WTC11 (cell line): ENCODE measurements around the gene CEP104. TPM values are rescaled to one million over a fixed set of nuclear protein-coding genes. Genes with fewer than 3 reads are reported as not detected.

Experiments
- ATAC-seq: fragments of 200-7000 bp; cut with Tn5 transposase; 2 replicates; pipeline ENCODE4 v1.10.0; 2021; ENCODE audit warnings: mild to moderate bottlenecking, moderate library complexity
- CTCF ChIA-PET: fragments of 300-600 bp; sonication (Branson Sonifier 250); formaldehyde crosslinking; loops from one replicate; lab custom pipeline; 2021; ENCODE audit warnings: antibody characterized with exemption; lab: Charles Lee
- POLR2A ChIA-PET: fragments of 350-600 bp; sonication (Branson Sonifier 250); formaldehyde crosslinking; loops from one replicate; lab custom pipeline; 2021; ENCODE audit warnings: antibody characterized with exemption; lab: Charles Lee
- DNase-seq: peaks from one replicate; pipeline ENCODE4 v3.0.0; 2021; ENCODE audit warnings: low spot score
- H3K27ac Mint-ChIP-seq: 2 replicates; pipeline ENCODE4 v1.8.0; 2021; ENCODE audit warnings: mixed read lengths
- H3K27me3 Mint-ChIP-seq: 2 replicates; pipeline ENCODE4 v1.8.0; 2021; ENCODE audit warnings: low read depth, mild to moderate bottlenecking, moderate library complexity, mixed read lengths
- H3K36me3 Mint-ChIP-seq: 2 replicates; pipeline ENCODE4 v1.8.0; 2021; ENCODE audit warnings: mixed read lengths
- H3K4me1 Mint-ChIP-seq: 2 replicates; pipeline ENCODE4 v1.8.0; 2022; ENCODE audit warnings: mixed read lengths
- H3K4me3 Mint-ChIP-seq: 2 replicates; pipeline ENCODE4 v1.8.0; 2021; ENCODE audit warnings: mild to moderate bottlenecking, moderate library complexity, mixed read lengths
- H3K9me3 Mint-ChIP-seq: 2 replicates; pipeline ENCODE4 v1.8.0; 2021; ENCODE audit warnings: mixed read lengths
- ATF1 ChIP-seq: sonication (generic); formaldehyde crosslinking; IDR thresholded peaks from 2 replicates; pipeline ENCODE4 v1.8.1; 2023; ENCODE audit warnings: mild to moderate bottlenecking, moderate library complexity, missing genetic modification reagents
- ATF2 ChIP-seq: sonication (generic); formaldehyde crosslinking; IDR thresholded peaks from 2 replicates; pipeline ENCODE4 v1.8.1; 2022; ENCODE audit warnings: low read depth, missing genetic modification reagents, borderline replicate concordance
- CBFB ChIP-seq: sonication (generic); formaldehyde crosslinking; IDR thresholded peaks from 2 replicates; pipeline ENCODE4 v1.8.1; 2022; ENCODE audit warnings: mild to moderate bottlenecking, low read depth, missing genetic modification reagents
- CTCF ChIP-seq: fragments of 200-600 bp; IDR thresholded peaks from 2 replicates; pipeline ENCODE4 v1.8.0; 2022; ENCODE audit warnings: antibody characterized with exemption
- ETV6 ChIP-seq: sonication (generic); formaldehyde crosslinking; IDR thresholded peaks from 2 replicates; pipeline ENCODE4 v1.8.1; 2022; ENCODE audit warnings: mild to moderate bottlenecking, missing genetic modification reagents
- FOXJ3 ChIP-seq: sonication (generic); formaldehyde crosslinking; IDR thresholded peaks from 2 replicates; pipeline ENCODE4 v1.9.0; 2021; ENCODE audit warnings: missing genetic modification reagents, mild to moderate bottlenecking, borderline replicate concordance
- IRF2 ChIP-seq: sonication (generic); formaldehyde crosslinking; IDR thresholded peaks from 2 replicates; pipeline ENCODE4 v1.8.0; 2022; ENCODE audit warnings: low read depth, missing genetic modification reagents, borderline replicate concordance
- MXD4 ChIP-seq: fragments of 250-450 bp; sonication (Bioruptor Pico); IDR thresholded peaks from 2 replicates; pipeline ENCODE4 v1.8.0; 2021; ENCODE audit warnings: mild to moderate bottlenecking, moderate library complexity, borderline replicate concordance
- NFE2L1 ChIP-seq: sonication (generic); formaldehyde crosslinking; IDR thresholded peaks from 2 replicates; pipeline ENCODE4 v1.8.1; 2023; ENCODE audit warnings: missing genetic modification reagents
- NR3C1 ChIP-seq: sonication (generic); formaldehyde crosslinking; conservative IDR thresholded peaks from 2 replicates; pipeline ENCODE4 v1.8.1; 2023; ENCODE audit warnings: low read depth, mild to moderate bottlenecking, missing genetic modification reagents
- PREB ChIP-seq: sonication (generic); formaldehyde crosslinking; IDR thresholded peaks from 2 replicates; pipeline ENCODE4 v1.8.1; 2022; ENCODE audit warnings: mild to moderate bottlenecking, missing genetic modification reagents, moderate library complexity, borderline replicate concordance
- PRRX2 ChIP-seq: fragments of 250-450 bp; sonication (Bioruptor Pico); IDR thresholded peaks from 2 replicates; pipeline ENCODE4 v1.8.0; 2021; ENCODE audit warnings: mild to moderate bottlenecking
- RELA ChIP-seq: sonication (generic); formaldehyde crosslinking; IDR thresholded peaks from 2 replicates; pipeline ENCODE4 v1.8.1; 2022; ENCODE audit warnings: missing genetic modification reagents, mild to moderate bottlenecking, borderline replicate concordance
- SMAD4 ChIP-seq: sonication (generic); formaldehyde crosslinking; IDR thresholded peaks from 2 replicates; pipeline ENCODE4 v1.8.0; 2022; ENCODE audit warnings: mild to moderate bottlenecking, missing genetic modification reagents
- SP1 ChIP-seq: sonication (generic); formaldehyde crosslinking; conservative IDR thresholded peaks from 2 replicates; pipeline ENCODE4 v1.8.1; 2022; ENCODE audit warnings: missing genetic modification reagents
- TEAD1 ChIP-seq: sonication (generic); formaldehyde crosslinking; IDR thresholded peaks from 2 replicates; pipeline ENCODE4 v1.8.0; 2022; ENCODE audit warnings: mild to moderate bottlenecking, missing genetic modification reagents
- ZBTB21 ChIP-seq: sonication (generic); formaldehyde crosslinking; IDR thresholded peaks from 2 replicates; pipeline ENCODE4 v1.8.1; 2023; ENCODE audit warnings: mild to moderate bottlenecking, missing genetic modification reagents, borderline replicate concordance
- ZNF121 ChIP-seq: sonication (generic); formaldehyde crosslinking; IDR thresholded peaks from 2 replicates; pipeline ENCODE4 v1.8.0; 2023; ENCODE audit warnings: missing genetic modification reagents
- ZNF219 ChIP-seq: sonication (generic); formaldehyde crosslinking; IDR thresholded peaks from 2 replicates; pipeline ENCODE4 v1.8.0; 2023; ENCODE audit warnings: missing genetic modification reagents, mild to moderate bottlenecking, borderline replicate concordance
- ZNF263 ChIP-seq: sonication (generic); formaldehyde crosslinking; IDR thresholded peaks from 2 replicates; pipeline ENCODE4 v1.8.1; 2022; ENCODE audit warnings: low read depth, mild to moderate bottlenecking, moderate library complexity, missing genetic modification reagents
- total RNA-seq: library from RNA; stranded (reverse); gene quantifications from 3 replicates; pipeline ENCODE4 v1.2.3, GENCODE V29; 2021
- TF ChIP-seq, protein P1 (sequence below): fragments of 250-450 bp; sonication (Bioruptor Pico); IDR thresholded peaks from 2 replicates; pipeline ENCODE4 v1.9.0; 2021; ENCODE audit warnings: mild to moderate bottlenecking, borderline replicate concordance

CEP104 gene
- total RNA-seq, 1 experiment from 2014 or later = 38.0 TPM

GRCh38 chr1:3896396-3897000 lies 39.5 kb upstream of the CEP104 start (continued):
- TF ChIP-seq ETV6 (CRISPR knock-in tag) (no peak), FOXJ3 (CRISPR knock-in tag) (no peak)

GRCh38 chr1:3895951-3896325 lies 38.9 kb upstream of the CEP104 start:
- H3K27ac Mint-ChIP-seq = no peak overlapping the region
- POLR2A ChIA-PET = no interaction called here
- DNase-seq (no peak), ATAC-seq (no peak)
- peaks cover 21% of the 10 kb centered on the region for H3K36me3 Mint-ChIP-seq
- peaks cover 16% of the 10 kb centered on the region for H3K9me3 Mint-ChIP-seq
- TF ChIP-seq SP1 (CRISPR knock-in tag) = no peak
- TF ChIP-seq PREB (CRISPR knock-in tag) = no peak
- no peak for TF ChIP-seq CTCF
- TF ChIP-seq SMAD4 (CRISPR knock-in tag) = no peak
- no peaks in the 10 kb centered on the region for H3K27me3 Mint-ChIP-seq
- CTCF ChIA-PET = no interaction called here
- peaks cover 12% of the 10 kb centered on the region for H3K4me1 Mint-ChIP-seq
- no peak overlapping the region for H3K4me3 Mint-ChIP-seq

DNA sequence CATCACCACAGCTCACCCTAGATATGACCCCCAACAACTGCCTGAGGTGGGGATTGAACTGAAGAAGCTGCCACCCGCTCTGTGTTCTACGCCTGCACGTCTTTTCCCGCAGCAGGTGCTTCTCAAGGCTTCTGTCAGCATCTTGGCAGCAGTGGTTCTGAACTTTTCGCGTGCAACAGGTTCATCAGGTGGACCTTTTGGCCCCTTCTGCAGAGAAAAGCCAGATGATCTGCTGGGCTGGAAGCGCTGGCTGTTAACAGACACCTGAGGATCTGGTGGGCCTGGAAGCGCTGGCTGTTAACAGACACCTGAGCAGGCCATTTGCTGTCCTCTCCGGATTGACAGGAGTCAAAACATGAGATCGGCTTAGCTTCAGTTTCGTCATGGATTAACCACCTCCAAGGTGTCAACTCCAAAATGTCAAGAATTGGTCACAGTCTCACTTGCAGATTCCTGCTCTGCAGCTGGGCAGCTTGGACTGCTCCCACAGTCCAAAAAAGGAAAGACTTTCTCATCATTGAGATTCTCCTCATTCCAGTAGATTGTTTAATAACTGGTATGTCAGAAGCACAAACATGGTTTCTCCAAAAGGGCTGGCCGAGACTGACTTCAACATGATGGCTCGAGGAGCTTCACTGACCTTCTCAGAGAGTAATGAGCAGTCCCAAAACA lies 38.4 kb upstream of the CEP104 start:
- POLR2A ChIA-PET = no interaction called here
- CTCF ChIA-PET = no interaction called here
- no peak for ATAC-seq
- no peak overlapping the region for H3K4me3 Mint-ChIP-seq
- H3K4me1 Mint-ChIP-seq = peaks cover 12% of the 10 kb centered on the region
- DNase-seq = no peak
- H3K36me3 Mint-ChIP-seq = peaks cover 26% of the 10 kb centered on the region
- no peaks in the 10 kb centered on the region for H3K27me3 Mint-ChIP-seq
- H3K27ac Mint-ChIP-seq = no peak overlapping the region
- peaks cover 16% of the 10 kb centered on the region for H3K9me3 Mint-ChIP-seq
- no peak for TF ChIP-seq RELA (CRISPR knock-in tag)
- no peak for TF ChIP-seq ZNF121
- no peak for TF ChIP-seq PRRX2 (CRISPR knock-in tag)
- TF ChIP-seq MXD4 (CRISPR knock-in tag) = no peak
- TF ChIP-seq ZBTB21 (CRISPR knock-in tag) = no peak
- no peak for TF ChIP-seq ZNF219
- TF ChIP-seq CBFB = no peak
- no peak for TF ChIP-seq ZNF263 (CRISPR knock-in tag)
- TF ChIP-seq TEAD1 = no peak
- no peak for TF ChIP-seq ATF1 (CRISPR knock-in tag)
- no peak for TF ChIP-seq ATF2 (CRISPR knock-in tag)
- no peak for TF ChIP-seq IRF2 (CRISPR knock-in tag)
- TF ChIP-seq NR3C1 (CRISPR knock-in tag) = no peak
- TF ChIP-seq NFE2L1 = no peak
- TF ChIP-seq, protein P1, sequence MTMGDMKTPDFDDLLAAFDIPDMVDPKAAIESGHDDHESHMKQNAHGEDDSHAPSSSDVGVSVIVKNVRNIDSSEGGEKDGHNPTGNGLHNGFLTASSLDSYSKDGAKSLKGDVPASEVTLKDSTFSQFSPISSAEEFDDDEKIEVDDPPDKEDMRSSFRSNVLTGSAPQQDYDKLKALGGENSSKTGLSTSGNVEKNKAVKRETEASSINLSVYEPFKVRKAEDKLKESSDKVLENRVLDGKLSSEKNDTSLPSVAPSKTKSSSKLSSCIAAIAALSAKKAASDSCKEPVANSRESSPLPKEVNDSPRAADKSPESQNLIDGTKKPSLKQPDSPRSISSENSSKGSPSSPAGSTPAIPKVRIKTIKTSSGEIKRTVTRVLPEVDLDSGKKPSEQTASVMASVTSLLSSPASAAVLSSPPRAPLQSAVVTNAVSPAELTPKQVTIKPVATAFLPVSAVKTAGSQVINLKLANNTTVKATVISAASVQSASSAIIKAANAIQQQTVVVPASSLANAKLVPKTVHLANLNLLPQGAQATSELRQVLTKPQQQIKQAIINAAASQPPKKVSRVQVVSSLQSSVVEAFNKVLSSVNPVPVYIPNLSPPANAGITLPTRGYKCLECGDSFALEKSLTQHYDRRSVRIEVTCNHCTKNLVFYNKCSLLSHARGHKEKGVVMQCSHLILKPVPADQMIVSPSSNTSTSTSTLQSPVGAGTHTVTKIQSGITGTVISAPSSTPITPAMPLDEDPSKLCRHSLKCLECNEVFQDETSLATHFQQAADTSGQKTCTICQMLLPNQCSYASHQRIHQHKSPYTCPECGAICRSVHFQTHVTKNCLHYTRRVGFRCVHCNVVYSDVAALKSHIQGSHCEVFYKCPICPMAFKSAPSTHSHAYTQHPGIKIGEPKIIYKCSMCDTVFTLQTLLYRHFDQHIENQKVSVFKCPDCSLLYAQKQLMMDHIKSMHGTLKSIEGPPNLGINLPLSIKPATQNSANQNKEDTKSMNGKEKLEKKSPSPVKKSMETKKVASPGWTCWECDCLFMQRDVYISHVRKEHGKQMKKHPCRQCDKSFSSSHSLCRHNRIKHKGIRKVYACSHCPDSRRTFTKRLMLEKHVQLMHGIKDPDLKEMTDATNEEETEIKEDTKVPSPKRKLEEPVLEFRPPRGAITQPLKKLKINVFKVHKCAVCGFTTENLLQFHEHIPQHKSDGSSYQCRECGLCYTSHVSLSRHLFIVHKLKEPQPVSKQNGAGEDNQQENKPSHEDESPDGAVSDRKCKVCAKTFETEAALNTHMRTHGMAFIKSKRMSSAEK (CRISPR knock-in tag) = no peak
